ENCODE results near the gene AMT. TPM values are rescaled to one million over a fixed set of nuclear protein-coding genes. Genes with fewer than 3 reads are reported as not detected.

The AMT gene, protein sequence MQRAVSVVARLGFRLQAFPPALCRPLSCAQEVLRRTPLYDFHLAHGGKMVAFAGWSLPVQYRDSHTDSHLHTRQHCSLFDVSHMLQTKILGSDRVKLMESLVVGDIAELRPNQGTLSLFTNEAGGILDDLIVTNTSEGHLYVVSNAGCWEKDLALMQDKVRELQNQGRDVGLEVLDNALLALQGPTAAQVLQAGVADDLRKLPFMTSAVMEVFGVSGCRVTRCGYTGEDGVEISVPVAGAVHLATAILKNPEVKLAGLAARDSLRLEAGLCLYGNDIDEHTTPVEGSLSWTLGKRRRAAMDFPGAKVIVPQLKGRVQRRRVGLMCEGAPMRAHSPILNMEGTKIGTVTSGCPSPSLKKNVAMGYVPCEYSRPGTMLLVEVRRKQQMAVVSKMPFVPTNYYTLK
- 1 to 10 TPM; 1.8 to 9.3 (median 5.4) TPM for total RNA-seq

DNA sequence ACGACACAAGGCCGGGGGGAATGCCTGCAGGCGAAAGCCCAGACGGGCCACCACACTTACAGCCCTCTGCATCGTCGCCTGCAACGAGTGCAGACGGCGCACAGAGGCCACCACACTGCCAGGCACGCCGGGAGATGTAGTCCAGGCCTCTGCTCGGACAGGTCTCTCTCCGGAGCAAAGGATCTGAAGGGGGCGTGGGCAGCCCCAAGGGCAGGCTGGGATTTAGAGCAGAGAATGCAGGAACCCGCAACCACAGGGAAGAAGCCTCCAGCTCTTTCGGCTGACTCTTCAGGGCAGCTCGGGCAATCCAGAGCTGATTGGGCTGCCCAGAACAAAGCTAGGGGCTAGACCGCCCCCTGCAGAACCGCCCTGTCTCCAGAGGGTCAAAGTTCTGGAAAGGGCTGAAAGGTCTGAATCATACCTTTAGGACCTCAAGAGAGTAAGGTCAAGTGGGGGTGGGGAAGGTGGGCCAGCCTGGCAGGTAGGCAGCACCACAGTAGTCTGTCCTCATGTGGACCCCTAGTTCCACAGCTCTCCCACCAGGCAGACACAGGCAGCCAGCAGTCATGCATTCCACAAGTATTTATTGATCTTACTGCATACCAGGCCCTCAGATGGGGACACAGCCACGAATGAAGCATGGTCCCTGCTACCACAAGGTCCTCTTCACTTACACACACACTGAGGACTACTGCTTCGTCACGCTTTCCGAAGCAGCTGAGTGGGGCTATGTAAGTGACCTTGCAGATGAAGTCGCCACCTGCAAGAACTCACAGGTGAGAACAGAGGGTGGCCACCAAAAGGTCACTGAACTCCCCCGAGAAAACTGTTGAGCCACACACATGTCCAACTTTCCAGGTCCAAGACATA is at the start of gene AMT:
Gene AMT, minus strand, starts transcription at position 95 of the 870 bp plus-strand sequence. Its CDS starts 23 bp downstream, at position 72.
- no peak for DNase-seq (ENCODE audit: low spot score in 2 of 2)
- no peak within 1 kb of the TSS for H3K4me3 ChIP-seq (ENCODE audit: low read depth, poor library complexity, severe bottlenecking)
- intact Hi-C loops (cut with DNase I; ENCODE audit: low total_unique reads) = no loop called here
- TF ChIP-seq POLR2A (IDR thresholded peaks at IDR 0.05) = no peak
- TF ChIP-seq, protein P1, sequence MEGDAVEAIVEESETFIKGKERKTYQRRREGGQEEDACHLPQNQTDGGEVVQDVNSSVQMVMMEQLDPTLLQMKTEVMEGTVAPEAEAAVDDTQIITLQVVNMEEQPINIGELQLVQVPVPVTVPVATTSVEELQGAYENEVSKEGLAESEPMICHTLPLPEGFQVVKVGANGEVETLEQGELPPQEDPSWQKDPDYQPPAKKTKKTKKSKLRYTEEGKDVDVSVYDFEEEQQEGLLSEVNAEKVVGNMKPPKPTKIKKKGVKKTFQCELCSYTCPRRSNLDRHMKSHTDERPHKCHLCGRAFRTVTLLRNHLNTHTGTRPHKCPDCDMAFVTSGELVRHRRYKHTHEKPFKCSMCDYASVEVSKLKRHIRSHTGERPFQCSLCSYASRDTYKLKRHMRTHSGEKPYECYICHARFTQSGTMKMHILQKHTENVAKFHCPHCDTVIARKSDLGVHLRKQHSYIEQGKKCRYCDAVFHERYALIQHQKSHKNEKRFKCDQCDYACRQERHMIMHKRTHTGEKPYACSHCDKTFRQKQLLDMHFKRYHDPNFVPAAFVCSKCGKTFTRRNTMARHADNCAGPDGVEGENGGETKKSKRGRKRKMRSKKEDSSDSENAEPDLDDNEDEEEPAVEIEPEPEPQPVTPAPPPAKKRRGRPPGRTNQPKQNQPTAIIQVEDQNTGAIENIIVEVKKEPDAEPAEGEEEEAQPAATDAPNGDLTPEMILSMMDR (IDR thresholded peaks at IDR 0.05) = no peak
- WGBS, 2 donors = 66 to 74% methylated on average over 25 of the region's 25 CpGs

DNA sequence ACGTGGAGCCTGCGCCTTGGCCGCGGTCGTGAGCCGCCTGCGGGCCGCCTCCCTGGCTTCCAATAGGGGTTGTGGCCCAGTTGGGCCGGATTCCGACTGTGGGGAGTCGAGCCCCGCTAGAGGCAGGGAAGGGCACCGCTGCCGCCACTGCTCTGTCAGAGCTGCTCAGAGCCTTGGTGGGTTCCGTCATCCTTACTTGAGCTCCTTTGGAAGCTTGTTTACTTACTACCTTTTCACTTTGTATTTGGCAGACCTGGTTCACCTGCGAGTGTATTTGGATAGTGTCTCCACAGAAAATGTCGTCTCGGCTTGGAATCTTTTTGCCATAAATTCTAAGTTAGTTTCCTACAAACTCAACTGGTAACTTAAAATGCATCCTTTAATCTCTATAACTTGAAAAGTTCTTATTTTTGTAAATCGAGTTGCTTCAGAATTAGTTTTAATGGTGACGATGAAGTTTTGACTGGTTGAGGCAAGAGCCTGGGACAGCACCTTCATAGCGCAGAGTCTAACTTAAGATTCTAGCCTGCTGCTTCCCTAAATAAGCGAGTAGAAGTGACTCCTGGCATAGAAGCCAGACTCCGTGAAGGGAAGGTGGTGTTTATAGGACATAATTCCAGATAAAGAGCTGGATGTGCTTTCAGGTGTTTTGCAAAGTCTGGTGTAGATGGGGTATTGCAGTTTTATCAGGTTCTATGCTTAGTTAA is 48.6 kb upstream of the AMT start:
- peak overlapping the region; percentile 74 for H3K4me3 ChIP-seq (ENCODE audit: low read depth, poor library complexity, severe bottlenecking)
- 3 to 4% methylated on average over 17 to 22 of the region's 23 CpGs for WGBS, 2 donors
- no peak for TF ChIP-seq POLR2A (IDR thresholded peaks at IDR 0.05)
- TF ChIP-seq, protein P1 (IDR thresholded peaks at IDR 0.05) = no peak
- no peak for DNase-seq (ENCODE audit: low spot score in 2 of 2)
- intact Hi-C loops (cut with DNase I; ENCODE audit: low total_unique reads) = no loop called here

DNA sequence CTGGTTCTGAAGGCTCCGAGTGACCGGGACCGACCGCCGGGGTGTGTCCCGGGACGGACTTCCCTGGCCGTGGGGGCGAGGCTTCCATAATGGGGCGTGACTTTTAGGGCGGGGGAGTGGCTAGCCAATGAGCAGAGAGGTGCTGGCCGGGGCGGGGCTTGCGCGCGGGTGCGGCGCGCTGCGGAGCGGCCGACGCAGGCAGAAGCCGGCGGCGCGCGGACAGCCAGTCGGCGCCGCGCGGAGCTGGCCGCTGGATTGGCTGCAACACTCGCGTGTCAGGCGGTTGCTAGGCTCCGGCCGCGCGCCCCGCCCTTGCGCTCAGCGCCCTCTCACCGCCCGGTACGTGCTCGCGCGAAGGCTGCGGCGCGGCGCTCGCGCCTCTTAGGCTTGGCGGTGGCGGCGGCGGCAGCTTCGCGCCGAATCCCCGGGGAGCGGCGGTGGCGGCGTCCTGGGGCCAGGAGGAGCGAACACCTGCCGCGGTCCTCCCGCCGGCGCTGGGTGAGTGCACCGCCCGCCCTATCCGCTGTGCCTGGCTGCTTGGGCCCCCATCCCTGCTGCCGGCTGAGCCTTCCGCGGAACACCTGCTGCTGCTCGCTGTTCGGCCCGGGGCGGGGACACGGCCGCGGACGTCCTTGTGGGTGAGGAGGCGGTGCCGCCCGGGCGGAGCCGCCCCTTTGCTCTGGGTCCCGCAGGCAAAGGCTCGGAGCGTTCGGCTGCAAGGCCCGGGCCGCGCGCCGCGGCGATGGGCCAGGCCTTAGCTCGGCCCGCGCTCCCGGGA is 47.9 kb upstream of the AMT start, which contains the start of gene DAG1:
Gene DAG1, plus strand, starts transcription at position 332 of the 778 bp plus-strand sequence. CDS start 40,268 bp downstream, outside the sequence.
- TF ChIP-seq POLR2A (IDR thresholded peaks at IDR 0.05) = no peak
- TF ChIP-seq, protein P1 (IDR thresholded peaks at IDR 0.05) = no peak
- intact Hi-C loops (cut with DNase I; ENCODE audit: low total_unique reads) = no loop called here
- 0 to 2% methylated on average over 9 to 42 of the region's 108 CpGs for WGBS, 2 donors

DNA sequence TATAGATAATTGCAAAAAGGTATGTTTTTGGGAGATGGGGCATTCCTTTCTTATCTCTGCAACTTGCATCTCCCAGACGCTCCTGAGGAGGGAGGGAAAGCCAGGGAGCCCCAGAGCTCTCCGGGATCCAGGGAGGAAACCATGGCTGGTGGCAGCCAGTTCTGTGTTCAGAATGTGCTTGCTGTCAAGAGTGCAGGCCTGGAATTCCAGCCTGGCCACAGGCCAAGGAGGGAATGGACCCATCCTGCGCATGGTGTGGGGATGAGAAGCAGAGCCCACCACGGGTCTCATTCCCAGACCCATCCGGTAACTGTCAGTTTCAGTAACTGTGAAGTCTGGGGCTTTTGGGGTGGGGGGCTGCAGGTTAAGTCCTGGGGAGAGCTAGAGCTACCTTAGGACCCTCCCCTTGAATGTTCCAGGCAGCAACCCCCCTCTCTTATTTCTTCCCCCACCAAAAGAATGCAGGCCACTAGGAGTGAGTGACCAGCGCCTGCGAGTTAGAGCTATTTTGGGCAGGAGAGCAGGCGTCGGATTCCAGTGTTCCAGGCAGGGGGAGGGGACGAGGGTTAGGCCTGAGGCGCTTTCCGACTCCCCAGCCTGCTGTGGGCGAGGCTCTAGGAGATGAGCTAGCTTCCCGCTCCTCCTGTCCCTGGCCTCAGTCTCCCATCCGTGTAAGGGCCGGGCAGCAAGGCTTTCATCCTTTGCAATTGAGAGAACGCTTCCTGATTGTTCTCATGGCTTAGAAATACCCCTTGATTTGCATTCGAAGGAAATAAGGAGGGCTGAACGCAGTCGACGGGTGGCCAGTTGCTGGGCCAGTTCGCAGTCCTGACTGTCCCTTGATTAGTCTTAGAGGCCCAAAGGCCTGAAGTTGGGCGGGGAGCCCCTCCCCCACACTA is 47.0 kb upstream of the AMT start:
- 9 to 14% methylated on average over 21 to 23 of the region's 23 CpGs for WGBS, 2 donors
- peak overlapping the region; percentile 22 for H3K4me3 ChIP-seq (ENCODE audit: low read depth, poor library complexity, severe bottlenecking)
- intact Hi-C loops (cut with DNase I; ENCODE audit: low total_unique reads) = no loop called here
- DNase-seq (ENCODE audit: low spot score in 2 of 2) = peak; percentile 59 to 93
- TF ChIP-seq POLR2A (IDR thresholded peaks at IDR 0.05) = no peak
- TF ChIP-seq, protein P1 (IDR thresholded peaks at IDR 0.05) = no peak

More for the DNA sequence above, 47.9 kb upstream of the AMT start, which contains the start of gene DAG1:
- DNase-seq (ENCODE audit: low spot score in 2 of 2) = peak; percentile 97 to 100
- peak within 1 kb of the TSS; percentile 74 for H3K4me3 ChIP-seq (ENCODE audit: low read depth, poor library complexity, severe bottlenecking)

All from lower leg skin (tissue), 4 donors.